HCEC 1CT (cell line): ENCODE results near the gene FAM241A.
"Not testable (repeated sequence)": the region's sequence is repeated elsewhere in the genome, so short reads cannot be mapped to it uniquely, and the experiment has no call there.

Experiments used
- DNase-seq: peaks from one replicate; pipeline ENCODE4 v3.0.0-alpha.2; 2017

The FAM241A gene

DNA sequence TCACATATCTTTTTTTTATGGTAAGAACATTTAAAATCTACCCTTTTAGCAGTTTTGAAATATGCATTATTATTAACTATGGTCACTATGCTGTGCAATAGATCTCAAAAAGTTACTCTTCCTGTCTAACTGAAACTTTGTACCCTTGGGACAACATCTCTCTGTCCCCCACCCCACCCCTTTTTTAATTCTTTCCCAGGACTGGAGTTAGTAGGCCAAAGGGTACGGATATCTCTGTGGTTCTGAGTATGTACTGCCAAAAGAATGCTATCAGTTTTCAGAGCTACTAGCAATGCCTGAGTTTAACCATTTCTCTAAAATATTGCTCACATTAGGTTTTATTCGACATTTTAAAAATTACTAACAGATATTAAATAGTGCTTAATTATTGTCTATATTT lies 4.7 kb upstream of the FAM241A start:
- no peak for DNase-seq

DNA sequence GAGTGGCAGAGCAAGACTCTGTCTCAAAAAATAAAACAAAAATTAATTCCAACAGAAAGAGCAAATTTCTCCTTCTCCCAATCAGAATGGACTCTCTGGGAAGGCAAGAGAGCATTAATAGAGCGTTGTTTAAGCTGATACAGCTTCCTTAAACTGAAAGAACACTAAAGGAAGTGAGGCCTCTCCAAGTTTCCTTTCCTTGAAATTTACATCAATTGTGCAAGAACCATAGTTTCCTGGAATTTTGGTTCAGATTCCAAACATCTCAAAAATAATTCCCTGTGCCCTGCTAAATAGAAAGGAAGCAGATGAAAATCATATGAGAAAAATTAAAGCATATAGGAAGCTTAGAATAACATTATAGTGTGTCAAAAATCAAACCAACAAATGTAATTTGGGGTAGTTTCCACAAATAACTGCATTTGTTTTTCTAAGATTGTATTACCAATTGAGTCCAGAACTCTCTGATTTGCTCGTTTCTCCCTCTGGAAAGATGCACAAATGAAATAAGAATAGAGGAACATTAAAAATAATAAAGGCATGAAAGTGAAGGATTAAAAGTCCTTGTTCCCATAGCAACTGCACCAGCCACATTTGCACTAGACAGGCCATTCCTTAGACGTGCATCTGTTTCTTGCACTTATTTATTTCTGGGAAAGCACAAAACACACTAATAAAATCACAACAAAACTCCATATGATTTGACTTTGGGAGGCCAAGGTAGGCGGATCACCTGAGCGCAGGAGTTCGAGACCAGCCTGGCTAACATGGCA lies 3.7 kb upstream of the FAM241A start:
- DNase-seq: no peak

DNA sequence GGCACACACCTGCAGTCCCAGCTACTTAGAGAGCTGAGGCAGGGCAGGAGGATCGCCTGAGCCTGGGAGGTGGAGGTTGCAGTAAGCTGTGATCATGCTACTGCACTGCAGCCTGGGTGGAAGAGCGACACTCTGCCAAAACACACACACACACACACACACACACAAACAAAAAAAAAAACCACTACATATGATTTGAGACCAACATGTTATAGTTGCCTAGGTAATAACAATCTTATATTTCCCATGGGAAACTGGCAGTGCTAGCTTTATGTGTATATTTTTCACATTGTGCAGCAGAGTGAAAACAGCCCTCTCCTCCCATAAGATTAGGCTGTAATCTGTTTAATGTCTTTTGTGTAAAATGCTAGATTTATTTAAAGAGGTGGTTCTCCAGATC lies 3.1 kb upstream of the FAM241A start:
- no peak for DNase-seq

DNA sequence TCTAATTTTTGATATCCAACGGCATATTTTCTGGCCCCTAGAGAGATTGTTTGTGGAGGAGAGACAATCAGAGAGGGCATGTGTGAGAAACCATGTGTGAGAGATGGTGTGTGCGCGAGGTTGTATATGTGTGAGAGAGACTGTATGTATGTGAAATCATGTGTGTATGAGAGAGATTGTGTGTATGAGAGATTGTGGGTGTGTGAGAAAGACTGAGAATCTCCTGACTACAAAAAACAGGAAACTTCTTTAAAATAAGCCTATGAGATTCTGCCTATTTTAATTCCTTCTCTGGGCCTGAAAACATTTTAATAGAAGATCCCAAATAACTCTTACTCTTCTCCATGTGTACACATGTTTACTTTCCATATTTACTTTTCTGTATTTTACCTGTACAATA lies 1.5 kb upstream of the FAM241A start:
- DNase-seq: no peak

DNA sequence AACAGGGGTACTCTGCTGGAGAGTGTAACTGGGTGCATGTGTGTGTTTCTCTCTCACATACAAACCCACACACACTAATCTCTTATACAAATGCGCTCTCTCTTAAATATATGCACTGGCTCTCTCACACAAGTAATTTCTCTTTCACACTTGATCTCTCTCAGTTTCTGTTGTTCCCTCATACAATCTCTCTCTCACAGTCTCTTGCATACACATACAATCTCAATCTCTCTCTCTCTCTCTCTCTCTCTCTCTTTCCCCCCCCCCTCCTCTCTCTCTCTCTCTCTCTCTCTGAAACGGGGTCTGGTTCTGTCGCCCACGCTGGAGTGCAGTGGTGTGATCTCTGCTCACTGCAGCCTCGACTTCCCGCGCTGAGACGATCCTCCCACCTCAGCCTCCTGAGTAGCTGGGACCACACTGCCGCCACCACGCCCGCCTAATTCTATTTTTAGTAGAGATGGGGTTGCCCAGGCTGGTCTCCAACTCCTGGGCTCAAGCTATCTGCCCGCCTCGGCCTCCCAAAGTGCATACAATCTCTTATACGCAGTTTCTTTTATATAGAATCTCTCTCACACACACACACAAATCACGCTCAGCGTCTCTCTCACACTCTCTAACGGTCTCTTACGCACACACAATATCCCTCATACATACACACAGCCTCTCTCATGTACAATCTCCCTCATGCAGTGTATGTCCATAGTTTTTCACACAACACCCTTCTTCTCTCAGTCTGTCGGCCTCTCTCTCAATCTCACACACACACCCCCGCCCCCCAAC lies 518 bp upstream of the FAM241A start:
- DNase-seq: no peak

DNA sequence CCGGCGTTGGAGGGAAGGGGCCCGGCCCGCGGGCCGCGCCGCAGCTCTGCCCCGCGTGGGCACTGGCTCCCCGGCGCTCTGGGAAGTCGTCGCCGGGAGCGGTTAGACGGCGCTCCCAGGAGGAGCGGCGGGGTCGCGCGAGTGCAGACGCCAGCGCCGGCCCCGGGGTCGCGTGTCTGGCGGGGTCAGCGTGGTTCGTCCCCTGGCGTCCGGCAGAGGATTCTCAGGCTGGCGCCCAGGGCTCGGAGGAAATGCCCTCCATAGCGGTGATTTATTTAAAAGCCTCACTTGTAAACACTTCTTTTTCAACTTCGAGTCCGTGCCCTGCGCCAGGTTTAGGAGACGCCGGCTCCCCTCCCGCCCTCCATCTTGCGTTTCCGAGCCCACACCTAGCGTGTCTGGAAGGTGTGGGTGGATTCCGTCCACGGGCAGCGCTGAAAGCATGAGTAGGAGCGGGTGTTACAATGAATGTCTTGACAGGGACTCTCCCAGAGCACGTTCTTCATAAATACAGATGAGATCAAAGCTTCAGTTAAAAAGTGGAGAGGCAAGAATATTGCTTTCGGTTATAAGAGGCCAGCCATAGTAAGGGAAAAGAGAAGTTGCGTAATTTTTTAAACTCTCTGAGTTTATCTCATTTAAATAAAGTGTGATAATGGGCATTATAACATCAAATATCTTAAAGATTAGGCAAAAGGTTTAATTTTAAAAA lies 692 bp downstream of the FAM241A start:
- peak; percentile 15 for DNase-seq

DNA sequence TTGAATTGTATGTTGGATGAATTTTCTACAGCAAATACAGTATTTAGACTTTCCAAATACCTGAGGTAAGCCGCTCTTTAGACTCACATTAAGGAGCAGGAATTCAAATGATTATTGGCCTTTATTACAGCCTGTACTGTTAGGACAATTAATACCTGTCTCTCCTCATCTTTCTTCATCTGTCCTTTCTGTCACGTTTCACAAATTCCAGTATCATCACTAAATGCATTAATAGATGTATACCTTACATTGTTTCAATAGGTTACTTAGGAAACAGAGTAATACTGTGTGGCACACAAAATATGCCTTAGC lies 1.2 kb downstream of the FAM241A start:
- DNase-seq: no peak

DNA sequence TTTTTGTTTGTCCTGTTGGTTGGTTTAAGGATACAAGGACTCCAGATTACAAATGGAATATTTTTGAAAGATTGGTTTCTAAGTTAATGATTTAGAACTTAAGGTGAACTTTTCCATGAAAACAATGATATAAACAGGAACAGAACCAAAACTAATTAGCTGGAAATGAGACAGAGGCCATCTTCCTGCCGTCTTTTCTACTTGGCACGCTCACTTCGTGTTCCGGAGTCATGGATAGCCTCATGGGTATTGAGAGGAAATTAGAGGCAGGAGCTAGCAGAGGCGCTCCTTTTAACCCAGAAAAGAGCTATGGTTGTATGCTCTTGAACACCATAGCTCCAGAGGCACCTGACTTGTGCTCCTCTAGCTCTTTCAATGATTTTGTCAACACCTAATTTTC lies 2.4 kb downstream of the FAM241A start:
- DNase-seq: no peak

DNA sequence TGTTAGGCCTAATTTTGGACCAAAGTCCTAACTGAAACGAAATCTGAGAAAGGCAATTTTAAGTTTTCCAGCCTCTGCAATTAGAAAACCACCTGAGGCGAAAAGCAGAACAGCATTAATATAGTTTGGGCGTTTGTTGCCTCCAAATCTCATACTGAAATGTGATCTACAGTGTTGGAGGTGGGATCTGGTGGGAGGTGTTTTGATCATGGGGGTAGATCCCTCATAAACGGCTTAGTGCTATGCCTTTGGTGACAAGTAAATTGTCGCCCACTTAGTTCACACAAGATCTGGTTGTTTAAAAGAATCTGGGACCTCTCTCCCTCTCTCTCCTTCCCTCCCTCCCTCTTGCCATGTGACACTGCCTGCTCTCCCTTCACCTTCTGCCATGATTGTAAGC lies 5.7 kb downstream of the FAM241A start:
- DNase-seq: no peak

DNA sequence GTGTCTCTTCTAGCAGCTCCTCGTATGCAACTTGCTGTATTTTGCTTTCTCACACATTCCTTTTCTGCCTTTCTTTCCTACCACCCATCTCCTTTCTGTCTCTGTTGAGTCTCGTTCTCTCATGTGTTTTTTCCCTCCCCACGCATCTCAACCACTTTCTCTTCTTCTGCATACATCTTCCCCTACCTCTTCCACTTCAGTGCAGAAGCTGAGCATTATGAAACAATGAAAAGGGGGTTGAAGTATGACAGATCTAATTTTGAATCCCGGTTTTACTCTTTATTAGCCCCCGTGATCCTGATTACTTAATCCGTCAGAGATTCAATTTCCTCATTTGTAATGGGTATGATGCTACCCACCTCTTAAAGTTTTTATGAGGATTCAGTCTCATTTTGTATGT lies 7.3 kb downstream of the FAM241A start:
- DNase-seq: no peak

DNA sequence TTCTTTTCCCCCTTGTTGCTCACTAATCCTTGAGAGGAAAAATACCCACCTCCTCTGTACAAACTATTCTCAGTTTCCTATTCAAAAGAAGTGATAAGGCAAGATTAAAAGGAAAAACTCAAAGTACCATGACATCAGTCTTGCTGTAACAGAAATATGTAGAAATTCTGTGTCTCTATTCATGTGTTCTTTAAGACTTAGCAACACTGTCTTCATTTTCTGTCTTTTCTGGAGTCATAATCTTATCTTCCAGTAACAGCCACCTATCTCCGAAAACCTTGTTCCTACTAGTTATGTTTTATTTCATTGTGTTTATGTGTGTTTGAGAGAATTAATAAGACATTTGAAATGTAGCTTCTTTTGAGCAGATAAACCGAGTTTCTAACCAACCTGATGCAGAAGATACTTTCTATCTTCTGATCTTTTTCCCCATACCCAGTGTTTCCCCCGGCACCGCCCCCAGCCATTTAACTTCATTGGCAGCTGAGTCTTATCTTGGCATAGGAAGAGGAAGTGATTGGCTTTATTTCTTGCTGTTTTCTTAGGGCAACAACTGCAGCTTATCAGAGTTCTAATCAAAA lies 8.0 kb downstream of the FAM241A start:
- no peak for DNase-seq

DNA sequence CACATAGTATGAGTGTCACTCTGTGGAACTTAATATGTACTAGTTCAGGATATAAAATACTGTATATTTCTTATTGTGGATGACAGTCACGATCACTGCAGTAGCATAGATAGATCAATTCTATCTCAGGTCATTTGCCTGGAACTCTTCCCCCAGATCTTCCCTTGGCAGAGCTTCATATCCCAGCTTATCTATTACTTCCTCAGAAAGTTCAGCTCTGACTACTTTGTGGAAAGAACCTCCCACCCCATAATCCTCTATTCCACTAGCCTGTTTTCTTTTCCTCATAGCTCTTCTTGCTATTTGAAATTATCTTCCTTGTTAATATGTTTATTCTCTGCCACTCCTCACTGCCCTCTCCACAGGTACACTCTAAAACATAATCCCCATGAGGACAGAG lies 10.9 kb downstream of the FAM241A start:
- DNase-seq: no peak

DNA sequence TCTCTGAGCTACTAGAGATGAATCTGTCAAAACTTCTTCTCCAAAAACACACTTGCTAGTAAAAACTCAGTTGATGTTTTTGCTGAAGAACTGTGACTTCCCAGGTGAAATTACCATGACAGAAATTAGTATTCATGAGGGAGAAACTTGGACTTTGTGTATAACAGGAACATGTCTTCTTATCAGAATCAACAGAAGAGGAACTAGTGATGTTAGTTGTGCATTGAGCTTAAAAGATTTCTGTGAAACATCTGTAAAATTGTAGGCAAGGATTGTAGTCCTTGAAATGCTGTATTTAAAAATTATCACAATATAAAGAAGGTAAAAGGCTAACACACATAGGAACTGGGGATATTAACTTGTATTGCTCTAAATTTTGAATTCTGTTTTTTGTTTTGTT lies 11.3 kb downstream of the FAM241A start:
- no peak for DNase-seq

DNA sequence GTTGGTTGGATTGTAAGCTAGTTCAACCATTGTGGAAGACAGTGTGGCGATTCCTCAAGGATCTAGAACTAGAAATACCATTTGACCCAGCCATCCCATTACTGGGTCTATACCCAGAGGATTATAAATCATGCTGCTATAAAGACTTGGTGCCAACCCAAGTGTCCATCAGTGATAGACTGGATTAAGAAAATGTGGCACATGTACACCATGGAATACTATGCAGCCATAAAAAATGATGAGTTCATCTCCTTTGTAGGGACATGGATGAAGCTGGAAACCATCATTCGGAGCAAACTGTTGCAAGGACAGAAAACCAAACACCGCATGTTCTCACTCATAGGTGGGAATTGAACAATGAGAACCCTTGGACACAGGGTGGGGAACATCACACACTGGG lies 18.5 kb downstream of the FAM241A start:
- not testable (repeated sequence) for DNase-seq

DNA sequence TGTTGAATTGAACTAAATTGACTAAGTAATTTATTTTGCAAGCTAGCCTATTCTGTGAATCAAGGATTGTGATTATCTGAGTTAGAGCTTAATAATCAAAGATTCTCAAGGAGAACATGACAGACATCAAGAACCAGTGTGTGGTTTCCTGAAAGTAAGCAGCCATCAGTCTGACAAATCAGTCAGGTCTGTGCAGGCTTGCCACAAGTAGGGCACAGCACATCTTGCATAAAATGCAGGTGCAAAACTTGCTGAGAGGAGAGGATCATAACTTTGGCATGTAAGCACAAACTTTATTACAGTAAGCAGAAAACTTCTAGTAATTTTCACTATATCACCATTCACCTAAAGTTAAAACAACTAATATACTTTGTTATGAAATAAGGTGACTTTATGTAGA lies 22.5 kb downstream of the FAM241A start:
- DNase-seq: no peak

DNA sequence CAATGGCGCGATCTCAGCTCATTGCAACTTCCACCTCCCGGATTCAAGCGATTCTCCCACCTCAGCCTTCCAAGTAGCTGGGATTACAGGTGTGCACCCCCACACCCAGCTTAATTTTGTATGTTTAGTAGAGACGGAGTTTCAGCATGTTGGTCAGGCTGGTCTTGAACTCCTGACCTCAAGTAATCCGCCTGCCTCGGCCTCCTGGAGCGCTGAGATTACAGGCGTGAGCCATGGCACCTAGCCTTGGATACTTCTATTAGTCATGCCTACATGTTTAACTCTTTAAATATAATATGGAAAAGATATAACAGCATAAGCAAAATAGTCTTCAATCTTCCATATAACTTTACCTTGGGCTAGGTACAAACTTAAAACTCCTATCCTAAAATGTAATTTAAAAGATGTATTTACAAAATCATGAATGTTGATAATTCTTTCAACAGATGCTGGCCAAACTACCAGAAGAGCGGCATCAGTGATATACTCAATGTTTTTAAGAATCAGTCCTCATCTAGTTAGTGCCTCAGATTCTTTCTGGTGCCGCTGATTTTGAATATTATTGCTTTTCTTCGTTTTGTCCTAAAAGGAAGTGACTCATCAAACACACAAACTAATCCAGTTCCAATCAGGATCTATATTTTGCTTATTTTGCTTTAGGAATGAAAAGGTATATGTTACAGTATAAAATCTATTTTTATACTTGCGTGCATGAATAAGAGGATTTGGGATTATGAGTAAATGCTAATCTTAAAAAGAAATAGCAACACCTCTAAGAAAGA lies 23.7 kb downstream of the FAM241A start:
- DNase-seq: no peak

DNA sequence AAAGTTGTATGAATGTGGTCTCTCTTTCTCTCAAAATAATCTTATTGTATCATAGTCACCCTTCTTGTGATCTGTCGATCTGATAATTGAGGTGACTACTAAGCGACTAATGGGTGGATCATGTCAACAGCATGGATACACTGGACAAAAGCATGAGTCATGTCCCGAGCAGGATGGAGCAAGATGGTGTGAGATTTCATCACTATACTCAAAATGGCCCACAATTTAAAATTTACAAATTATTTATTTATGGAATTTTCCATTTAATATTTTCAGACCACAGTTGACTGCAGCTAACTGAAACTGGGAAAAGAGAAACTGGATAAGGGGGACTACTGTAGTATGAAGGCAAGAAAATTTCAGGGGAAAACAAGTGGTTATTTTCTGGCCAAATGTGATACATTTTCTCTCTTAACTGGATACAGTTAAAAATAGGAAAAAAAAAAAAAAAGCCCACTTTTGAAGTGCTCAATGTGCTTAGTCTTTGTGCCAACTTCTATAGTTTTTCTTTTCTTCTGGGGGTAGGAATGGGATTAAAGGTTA lies 25.3 kb downstream of the FAM241A start:
- DNase-seq: peak; percentile 81

DNA sequence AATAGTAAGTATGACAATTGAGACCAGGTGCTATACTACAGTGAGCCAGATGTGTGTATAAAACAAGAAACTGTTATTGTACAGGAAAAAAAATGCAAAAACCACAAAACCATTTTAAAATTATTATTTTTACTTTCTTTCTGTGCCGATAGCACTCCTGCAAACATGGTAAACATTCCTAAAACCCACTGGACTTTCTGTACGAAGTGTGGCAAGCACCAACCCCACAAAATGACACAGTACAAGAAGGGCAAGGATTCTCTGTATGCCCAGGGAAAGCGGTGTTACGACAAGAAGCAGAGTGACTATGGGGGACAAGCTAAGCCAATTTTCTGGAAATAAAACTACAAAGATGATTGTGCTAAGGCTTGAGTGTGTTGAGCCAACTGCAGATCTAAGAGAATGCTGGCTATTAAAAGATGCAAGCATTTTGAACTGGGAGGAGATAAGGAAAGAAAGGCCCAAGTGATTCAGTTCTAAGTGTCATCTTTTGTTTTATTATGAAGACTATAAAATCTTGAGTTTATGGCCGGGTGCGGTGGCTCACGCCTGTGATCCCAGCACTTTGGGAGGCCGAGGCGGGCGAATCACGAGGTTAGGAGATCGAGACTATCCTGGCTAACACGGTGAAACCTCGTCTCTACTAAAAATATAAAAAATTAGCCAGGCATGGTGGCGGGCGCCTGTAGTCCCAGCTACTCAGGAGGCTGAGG lies 26.0 kb downstream of the FAM241A start:
- DNase-seq: not testable (repeated sequence)

DNA sequence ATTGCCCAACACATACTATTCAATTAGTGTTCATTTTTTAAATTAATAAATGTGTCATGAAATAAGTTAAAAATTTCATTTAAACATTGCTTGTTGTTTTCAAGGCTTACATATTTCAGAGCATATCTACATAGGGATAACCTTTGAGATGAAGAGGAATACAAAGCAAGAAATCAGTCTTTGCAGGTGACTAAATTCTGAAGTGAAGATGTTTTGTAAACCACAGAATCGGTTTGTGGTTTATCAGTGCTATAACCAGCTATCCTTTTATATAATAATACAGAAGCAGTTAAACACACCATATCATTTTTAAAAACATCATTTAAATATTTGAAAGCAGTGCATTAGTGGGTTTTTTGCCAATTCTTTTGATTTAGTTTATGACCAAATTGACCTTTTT lies 26.9 kb downstream of the FAM241A start:
- DNase-seq: no peak

DNA sequence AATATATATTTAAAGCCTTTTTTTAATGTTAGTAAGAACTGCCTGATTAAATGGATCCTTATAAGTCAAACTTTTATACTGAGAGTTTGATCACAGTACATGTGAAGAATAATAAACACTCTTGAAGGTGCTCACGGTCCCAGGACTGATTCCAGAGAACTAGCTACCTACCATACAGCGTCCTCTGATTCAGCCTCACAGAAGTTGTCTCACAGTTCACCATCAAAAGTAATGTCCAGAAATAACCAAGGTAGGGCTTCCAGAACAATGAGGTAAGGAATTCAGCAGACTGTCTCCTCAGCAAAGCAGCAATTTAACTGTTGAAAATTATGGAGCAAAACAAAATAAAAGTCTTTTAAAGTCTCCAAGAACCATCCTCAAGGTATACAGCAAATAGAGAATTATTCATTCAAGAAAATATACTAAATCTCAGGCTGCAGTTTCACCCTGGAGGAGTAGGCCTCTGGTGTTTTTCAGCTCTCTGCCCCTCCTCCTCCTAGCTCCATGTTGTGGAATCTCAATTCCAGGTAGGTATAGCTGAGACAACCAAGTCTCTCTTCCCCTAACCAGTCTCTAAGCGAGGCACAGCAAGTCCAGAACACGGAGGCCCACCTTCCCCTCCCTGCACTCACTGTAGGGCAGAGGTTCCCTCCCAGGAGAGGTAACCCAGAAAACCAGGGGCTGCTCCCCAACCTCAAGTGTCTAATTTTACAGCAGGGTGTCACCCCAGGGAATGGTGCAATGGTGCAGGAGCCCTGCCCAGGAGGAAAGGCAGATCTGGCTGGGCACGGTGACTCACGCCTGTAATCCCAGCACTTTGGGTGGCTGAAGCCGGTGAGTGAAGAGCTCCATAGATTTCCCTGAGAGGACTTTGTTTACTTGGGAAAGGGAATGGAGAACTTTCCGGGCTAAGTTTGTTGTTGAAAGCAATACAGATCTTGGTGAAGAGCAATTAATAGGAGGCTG lies 28.6 kb downstream of the FAM241A start:
- peak; percentile 33 for DNase-seq

DNA sequence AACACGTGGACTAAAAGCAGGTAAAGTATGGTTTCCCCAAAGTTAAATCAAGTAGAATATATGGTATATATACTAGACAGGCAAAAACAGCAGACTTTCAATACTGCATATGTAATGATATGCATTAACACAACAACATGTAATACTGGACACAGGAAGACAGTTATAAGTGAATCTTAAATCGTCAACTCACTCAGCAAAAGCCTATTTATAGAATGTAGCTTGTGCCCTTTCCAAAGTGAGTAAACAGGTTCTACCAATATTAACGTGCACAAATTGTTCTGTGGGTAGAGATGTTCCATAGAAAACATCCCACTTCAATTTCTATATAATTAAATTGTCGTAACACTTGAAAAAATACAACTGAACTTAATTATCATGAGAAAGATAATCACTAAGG lies 30.6 kb downstream of the FAM241A start:
- DNase-seq: no peak
